GM21367 (cell line): ENCODE measurements around the gene SEMA3D.

ENCODE experiments used
- ATAC-seq: cut with Tn5 transposase; IDR thresholded peaks from one replicate; pipeline ENCODE4 v1.9.1; 2021; ENCODE audit not compliant: unreplicated experiment

The SEMA3D gene

GRCh38 chr7:85126383-85126782, 60.5 kb downstream of the SEMA3D start:
- ATAC-seq: no peak

GRCh38 chr7:85125651-85126131, 61.2 kb downstream of the SEMA3D start:
- no peak for ATAC-seq

GRCh38 chr7:85125176-85125575, 61.7 kb downstream of the SEMA3D start:
- no peak for ATAC-seq

- no peak for ATAC-seq
Measured at GRCh38 chr7:85119934-85120333, 66.9 kb downstream of the SEMA3D start.

- ATAC-seq: no peak
Measured at GRCh38 chr7:85115862-85116261, 71.0 kb downstream of the SEMA3D start.

DNA sequence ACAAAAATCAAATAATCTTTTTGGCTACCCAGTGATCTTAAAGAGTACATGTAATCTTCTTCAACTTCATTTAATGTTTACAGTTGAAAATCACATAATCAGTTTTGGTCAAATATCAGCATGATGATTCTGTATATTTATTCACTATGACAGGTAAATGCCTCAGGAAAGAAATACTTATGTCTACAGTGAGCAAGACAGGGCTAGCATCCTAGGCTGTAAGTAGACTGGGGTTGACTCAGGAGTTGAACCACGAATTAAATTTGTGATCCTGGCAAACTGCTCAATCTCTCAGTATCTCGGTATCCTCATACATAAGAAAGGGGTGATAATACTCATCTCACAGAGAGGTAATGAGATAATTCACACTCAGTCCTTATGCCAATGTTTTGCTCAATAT, 71.8 kb downstream of the SEMA3D start:
- no peak for ATAC-seq

DNA sequence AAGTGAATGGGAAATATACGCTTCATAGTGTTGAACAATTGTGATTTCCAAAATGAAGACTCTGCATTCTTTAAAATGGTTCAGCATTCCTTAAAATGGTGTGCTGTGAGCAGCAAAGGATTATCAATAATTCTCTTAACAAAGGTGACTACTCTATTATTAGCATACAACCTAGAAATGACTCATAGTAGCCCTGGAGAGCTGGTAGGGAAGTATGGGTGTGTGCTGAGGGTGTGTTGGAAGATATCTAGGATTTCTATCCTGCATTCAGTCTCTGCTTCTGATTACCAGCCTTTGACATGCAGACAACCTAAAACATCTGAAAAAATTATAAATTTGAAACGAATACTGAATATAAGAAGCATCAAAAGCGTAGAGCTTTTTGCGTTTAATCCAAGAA, 72.5 kb downstream of the SEMA3D start:
- no peak for ATAC-seq

DNA sequence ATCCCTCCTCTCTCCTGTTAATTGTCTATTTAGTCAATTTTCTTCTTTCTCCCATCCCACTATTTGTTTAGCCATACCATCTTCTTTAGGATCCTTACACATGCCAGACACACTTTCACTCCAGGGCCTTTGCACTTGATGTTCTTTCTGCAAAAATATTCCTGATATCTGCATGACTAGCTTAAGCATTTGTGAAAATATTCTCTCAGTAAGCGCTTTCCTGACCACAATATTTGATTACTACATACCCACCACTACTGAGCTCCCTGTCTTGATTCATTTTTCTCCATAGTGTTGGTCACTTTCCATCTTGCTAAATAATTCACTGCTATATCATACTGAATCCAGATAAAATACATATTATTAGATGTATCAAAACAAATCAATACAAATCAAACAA, 75.1 kb downstream of the SEMA3D start:
- no peak for ATAC-seq

- ATAC-seq: no peak
Measured at GRCh38 chr7:85106719-85107118, 80.1 kb downstream of the SEMA3D start.

DNA sequence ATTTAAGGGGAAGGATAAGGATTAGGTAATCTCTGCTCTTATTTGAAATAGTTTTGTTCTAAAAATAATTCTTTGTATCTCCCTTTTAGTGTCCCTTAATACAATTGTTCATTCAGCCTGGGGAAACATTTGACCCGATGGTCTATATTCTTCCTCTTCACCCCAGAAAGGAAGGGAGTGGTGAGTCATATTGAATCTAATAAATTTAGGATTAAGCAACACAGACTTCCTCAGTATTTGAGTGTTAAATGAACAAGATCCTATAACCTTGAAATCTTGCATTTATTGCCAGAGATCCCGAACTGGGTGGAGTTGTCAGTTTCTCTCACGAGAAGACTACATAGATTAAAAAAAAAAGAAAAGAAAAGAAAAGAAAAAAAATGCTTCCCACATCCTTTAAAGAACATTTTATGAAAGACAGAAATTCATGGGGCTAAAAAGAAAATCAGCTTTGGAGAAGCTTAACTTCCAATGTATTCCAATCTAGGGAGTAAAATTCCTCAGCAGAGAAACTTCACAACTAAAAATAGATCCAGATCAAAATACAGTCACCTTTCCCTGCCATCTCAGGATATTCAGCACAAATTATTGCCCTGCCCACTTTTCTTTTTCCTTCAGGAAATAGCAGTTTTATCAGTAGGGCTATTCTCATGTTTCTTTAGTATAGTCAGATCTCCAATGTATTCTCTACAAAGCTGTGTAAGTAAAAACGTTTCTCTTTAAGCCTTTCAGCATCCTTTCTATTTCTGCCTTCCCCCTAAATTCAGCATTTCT, 82.2 kb downstream of the SEMA3D start:
- ATAC-seq: no peak

DNA sequence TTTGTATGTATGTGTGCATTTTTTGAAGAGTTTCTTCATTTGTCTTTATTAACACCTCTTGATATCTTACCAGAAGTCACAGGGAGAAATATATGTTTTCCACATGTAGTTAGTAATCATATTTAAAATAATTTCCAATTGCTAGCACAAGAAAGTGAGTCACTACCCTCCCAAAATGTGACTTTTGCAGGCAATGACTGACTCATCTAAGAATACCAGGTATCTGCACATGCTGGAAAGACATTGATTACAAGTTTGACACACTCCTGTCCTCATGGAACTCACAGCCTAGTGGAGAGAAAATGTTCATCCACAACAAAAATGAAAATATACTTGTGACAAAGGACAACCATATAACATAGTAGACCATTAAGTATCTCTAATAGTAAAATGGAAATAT, 82.9 kb downstream of the SEMA3D start:
- no peak for ATAC-seq

- no peak for ATAC-seq
Measured at GRCh38 chr7:85103357-85103756, 83.5 kb downstream of the SEMA3D start.

DNA sequence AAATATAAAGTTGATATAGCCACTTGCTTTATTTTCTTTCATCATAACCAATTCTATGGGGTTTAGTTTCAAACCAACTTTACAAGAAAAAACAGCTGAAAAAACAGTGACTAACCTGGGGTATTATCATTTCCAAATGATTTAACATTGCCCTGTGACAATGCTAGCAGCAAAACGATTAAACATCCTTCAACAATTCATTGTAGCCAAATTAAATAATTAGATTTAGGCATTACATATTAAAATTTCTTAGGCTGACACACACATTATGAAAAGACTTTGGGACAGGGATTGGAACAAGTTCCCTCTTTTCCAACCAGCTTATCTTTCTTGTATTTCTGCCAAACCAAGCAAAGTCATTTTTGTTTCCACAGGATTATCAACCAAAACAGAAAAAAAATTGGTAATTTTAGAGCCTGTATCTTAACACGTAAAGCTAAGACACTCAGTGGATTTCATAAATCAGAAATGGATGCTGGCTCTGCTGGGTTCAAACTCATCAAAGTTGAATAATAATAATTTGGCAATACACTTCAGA, 84.0 kb downstream of the SEMA3D start:
- ATAC-seq: no peak

- no peak for ATAC-seq
Measured at GRCh38 chr7:85101347-85101746, 85.5 kb downstream of the SEMA3D start.

GRCh38 chr7:85097844-85098243, 89.0 kb downstream of the SEMA3D start:
- ATAC-seq: no peak

- no peak for ATAC-seq
Measured at GRCh38 chr7:85095806-85096205, 91.0 kb downstream of the SEMA3D start.

DNA sequence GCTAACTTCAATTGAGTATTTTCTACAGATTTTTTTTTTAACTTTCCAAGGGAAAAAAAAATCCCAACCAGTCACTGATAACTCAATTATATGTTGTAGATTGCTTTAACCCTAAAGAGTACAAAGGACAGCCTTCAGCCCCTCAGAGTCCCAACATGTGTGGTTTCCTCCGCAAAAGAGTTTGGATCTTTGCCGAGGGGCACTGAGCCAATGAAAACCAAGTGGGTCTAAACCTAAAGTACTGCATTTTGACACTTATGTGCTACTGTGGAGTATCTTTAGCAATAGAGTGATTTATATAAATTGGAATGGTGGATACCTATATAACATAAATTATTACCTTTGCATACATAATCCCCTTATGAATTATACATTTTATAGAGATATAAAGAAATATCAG, 91.5 kb downstream of the SEMA3D start:
- no peak for ATAC-seq

DNA sequence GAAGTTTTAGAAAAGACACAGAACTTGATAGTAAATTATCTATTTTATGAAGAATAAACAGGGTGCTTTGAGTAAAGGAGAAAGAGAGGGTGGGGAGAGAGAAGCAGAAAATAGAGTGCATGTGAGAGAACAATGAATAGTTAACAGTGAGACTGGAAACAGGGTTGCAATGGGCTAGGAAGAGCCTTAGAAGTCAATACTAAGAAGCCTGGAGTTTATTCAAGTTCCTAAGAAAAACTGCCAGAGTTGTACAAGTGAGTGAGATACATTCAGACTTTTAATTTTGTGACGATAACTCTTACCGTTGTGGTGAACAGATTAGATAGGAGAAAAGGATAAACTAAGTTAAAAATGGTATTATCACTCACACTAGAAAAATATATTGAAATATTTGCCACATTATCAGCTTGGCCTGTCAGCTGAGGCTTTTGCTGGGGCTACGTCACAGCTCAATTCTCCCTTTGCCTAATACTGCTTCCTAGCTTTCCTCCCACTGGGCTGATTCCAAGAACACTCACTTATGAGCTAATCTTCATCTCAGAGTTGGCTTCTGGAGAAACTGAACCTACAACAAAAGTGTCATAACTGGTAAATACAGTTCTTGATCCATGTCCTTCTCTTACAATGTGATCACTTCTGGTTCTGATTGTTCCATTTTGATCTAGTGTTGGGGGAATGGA, 92.7 kb downstream of the SEMA3D start:
- ATAC-seq: no peak

DNA sequence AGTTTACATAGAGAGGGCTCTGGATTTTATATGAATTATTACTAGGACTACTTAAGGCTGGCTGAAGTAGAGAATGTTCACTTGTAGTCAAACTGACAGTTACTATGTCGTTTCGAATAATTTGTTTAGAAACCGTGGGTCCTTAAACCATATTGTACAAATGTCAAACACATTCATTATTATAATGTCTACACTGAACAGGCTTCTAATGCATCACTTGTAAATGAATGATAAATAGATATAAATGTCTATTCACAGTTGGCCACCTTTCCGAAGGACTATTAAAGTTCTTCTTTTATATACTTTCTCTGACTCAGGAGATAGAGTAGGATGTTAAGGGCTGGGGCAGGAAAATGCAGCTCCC, 95.3 kb downstream of the SEMA3D start:
- ATAC-seq: no peak

GRCh38 chr7:85090919-85091564, 95.8 kb downstream of the SEMA3D start:
- ATAC-seq: no peak

- ATAC-seq: no peak
Measured at GRCh38 chr7:85090143-85090542, 96.7 kb downstream of the SEMA3D start.

- ATAC-seq: no peak
Measured at GRCh38 chr7:85081846-85082245, 105.0 kb downstream of the SEMA3D start.
